Measurements from ENCODE around the gene THAP8. TPM values are rescaled to one million over a fixed set of nuclear protein-coding genes. Genes with fewer than 3 reads are reported as not detected.

The THAP8 gene
- total RNA-seq, 1 donor from 2014 or later, result 9.4 TPM

DNA sequence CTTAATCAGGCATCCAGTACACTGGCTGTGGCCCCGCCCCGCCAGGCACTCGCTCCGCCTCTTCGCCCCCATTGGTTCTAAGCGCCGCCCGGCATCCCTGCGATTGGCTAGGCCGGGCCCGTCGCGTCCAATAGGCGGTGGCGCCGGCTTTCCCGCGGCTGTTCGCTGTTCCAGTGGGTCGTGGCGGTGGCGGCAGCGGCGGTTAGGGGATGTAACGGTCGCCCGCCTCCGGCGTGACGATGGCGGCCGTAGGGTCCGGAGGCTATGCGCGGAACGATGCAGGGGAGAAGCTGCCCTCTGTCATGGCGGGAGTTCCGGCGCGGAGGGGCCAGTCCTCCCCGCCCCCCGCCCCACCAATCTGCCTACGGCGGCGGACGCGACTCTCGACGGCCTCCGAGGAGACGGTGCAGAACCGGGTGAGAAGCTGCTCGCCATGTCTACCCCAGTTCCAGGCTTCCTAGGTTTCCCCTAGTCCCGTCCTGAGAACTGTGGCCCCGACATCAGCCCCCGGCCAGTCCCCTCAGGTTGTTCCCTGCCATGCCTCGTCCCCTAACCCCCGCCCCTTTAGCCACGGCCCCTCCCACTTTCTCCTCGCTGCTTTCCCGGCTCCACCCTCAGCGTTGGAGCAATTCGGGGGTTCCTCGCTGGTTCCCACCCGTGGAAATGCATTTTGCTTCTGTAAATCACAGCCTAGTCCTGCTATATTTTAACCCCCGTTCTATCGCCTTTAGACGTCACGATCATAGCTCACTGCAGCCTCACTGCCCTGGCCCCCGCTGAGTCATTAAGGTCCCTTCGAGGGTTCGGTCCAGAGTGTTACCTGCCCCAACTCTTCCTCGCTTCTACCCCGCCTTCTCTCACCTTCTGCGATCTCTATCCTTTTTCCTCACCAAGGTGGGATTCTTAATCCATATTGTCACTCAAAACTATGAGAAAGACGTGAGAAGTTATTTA, 925 bp upstream of the THAP8 start, which contains the start of gene WDR62:
Gene WDR62, plus strand, starts transcription at position 165 of the 954 bp plus-strand sequence. Its CDS starts 75 bp downstream, at position 240.
- Mint-ChIP-seq H3K27ac (ENCODE audit: unreplicated experiment) (peak within 1 kb of the TSS; percentile 100), H3K4me1 (peaks cover 39% of the 10 kb centered on the region), H3K36me3 (ENCODE audit: low read depth) (peaks cover under 1% of the 10 kb centered on the region), H3K9me3 (no peaks in the 10 kb centered on the region), H3K27me3 (ENCODE audit: low read depth) (no peaks in the 10 kb centered on the region), H3K4me3 (peak within 1 kb of the TSS; percentile 96)
- peak; percentile 90 for DNase-seq (ENCODE audit: low read depth, low spot score)
- TF ChIP-seq, protein P1, sequence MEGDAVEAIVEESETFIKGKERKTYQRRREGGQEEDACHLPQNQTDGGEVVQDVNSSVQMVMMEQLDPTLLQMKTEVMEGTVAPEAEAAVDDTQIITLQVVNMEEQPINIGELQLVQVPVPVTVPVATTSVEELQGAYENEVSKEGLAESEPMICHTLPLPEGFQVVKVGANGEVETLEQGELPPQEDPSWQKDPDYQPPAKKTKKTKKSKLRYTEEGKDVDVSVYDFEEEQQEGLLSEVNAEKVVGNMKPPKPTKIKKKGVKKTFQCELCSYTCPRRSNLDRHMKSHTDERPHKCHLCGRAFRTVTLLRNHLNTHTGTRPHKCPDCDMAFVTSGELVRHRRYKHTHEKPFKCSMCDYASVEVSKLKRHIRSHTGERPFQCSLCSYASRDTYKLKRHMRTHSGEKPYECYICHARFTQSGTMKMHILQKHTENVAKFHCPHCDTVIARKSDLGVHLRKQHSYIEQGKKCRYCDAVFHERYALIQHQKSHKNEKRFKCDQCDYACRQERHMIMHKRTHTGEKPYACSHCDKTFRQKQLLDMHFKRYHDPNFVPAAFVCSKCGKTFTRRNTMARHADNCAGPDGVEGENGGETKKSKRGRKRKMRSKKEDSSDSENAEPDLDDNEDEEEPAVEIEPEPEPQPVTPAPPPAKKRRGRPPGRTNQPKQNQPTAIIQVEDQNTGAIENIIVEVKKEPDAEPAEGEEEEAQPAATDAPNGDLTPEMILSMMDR (conservative IDR thresholded peaks at IDR 0.05), result peak; percentile 4

DNA sequence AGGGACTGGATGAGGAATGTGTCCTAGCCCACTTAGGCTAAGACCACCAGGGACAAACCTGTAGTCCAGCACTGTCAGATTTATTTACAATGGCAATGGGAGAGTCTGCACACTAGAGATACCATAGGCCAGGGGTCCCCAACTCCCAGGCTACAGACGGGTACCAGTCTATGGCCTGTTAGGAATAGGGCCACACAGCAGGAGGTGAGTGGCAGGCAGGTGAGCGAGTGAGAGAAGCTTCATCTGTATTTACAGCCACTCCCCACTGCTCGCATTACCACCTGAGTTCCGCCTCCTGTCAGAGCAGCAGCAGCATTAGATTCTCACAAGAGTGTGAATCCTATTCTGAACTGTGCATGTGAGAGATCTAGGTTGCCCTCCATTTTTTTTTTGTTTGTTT, 2.4 kb downstream of the THAP8 start:
- H3K27ac Mint-ChIP-seq (ENCODE audit: unreplicated experiment), result peak overlapping the region; percentile 24
- no peaks in the 10 kb centered on the region for H3K9me3 Mint-ChIP-seq
- H3K4me1 Mint-ChIP-seq, result peaks cover 36% of the 10 kb centered on the region
- no peak for DNase-seq (ENCODE audit: low read depth, low spot score)
- no peaks in the 10 kb centered on the region for H3K27me3 Mint-ChIP-seq (ENCODE audit: low read depth)
- H3K4me3 Mint-ChIP-seq, result peak overlapping the region; percentile 72
- no peaks in the 10 kb centered on the region for H3K36me3 Mint-ChIP-seq (ENCODE audit: low read depth)
- TF ChIP-seq, protein P1 (conservative IDR thresholded peaks at IDR 0.05), result no peak

DNA sequence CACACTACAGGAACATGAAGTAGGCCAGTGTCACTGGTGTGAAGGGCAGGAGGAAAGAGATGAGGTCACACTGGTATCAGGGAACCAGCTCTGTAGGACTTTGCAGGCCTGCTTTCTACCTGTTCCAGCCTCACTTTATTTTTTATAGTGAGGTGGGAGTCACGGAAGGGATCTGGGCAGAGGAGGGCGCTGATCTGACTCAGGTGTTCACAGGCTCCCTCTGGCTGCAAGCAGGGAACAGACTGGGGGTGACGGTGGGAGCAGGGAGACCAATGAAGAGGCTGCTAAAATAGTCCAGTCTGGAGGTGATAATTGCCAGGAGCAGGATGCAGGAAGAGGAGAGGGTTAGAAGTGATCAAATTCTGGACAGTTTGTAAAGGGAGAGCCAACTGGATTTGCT, 2.8 kb downstream of the THAP8 start:
- H3K4me1 Mint-ChIP-seq, result peaks cover 32% of the 10 kb centered on the region
- no peaks in the 10 kb centered on the region for H3K27me3 Mint-ChIP-seq (ENCODE audit: low read depth)
- TF ChIP-seq, protein P1 (conservative IDR thresholded peaks at IDR 0.05), result no peak
- peak overlapping the region; percentile 72 for H3K4me3 Mint-ChIP-seq
- H3K27ac Mint-ChIP-seq (ENCODE audit: unreplicated experiment), result peak overlapping the region; percentile 24
- DNase-seq (ENCODE audit: low read depth, low spot score), result no peak
- peaks cover under 1% of the 10 kb centered on the region for H3K36me3 Mint-ChIP-seq (ENCODE audit: low read depth)
- no peaks in the 10 kb centered on the region for H3K9me3 Mint-ChIP-seq

DNA sequence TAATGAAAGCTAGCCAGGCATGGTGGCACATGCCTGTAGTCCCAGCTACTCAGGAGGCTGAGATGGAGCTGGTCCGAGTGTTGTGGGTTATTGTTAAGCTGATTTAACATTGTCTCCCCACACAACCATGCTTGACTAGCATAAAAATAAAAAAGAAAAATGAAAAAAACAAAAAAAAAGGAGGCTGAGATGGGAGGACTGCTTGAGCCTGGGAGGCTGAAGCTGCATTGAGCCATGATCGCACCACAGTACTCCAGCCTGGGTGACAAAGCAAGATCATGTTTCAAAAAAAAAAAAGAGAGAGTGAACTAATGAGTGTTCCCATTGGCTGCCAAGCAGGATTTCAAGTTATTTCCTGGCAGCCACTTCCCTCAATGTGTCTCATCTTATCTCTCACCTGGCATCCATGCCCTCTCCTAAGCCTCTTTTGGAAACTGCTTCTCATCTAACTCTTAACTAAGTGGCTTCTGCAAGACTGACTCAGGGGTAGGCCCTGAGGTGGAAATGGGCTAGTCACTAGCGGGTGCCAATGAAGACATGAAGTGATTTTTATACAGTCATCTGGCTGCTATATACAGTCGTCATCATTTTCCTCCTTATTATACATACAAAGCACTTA, 4.9 kb downstream of the THAP8 start:
- Mint-ChIP-seq H3K27ac (ENCODE audit: unreplicated experiment) (no peak overlapping the region), H3K27me3 (ENCODE audit: low read depth) (no peaks in the 10 kb centered on the region), H3K4me3 (no peak overlapping the region), H3K36me3 (ENCODE audit: low read depth) (peaks cover 3% of the 10 kb centered on the region), H3K4me1 (peaks cover 19% of the 10 kb centered on the region), H3K9me3 (no peaks in the 10 kb centered on the region)
- TF ChIP-seq, protein P1 (conservative IDR thresholded peaks at IDR 0.05), result no peak
- no peak for DNase-seq (ENCODE audit: low read depth, low spot score)

DNA sequence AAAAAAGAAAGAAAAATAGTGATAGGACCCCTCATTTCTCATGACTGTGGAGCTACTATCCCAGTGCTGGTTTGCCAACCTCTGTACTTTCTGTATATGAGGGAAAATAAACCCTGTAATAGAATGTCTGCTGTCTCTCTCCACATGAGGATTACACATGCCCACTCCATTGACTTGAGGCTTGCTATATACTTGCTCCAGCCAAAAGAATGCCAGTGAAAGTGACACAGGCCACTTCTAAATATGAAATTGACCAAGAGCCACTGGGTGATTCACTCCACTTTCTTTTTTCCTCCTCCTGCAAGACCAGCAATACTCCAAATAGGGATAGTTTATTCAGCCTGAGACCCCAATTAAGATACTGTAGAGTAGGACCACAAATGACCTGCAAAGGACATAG, 6.2 kb downstream of the THAP8 start:
- H3K36me3 Mint-ChIP-seq (ENCODE audit: low read depth), result peaks cover 3% of the 10 kb centered on the region
- H3K4me3 Mint-ChIP-seq, result peak overlapping the region; percentile 44
- H3K9me3 Mint-ChIP-seq, result no peaks in the 10 kb centered on the region
- H3K27me3 Mint-ChIP-seq (ENCODE audit: low read depth), result no peaks in the 10 kb centered on the region
- H3K27ac Mint-ChIP-seq (ENCODE audit: unreplicated experiment), result no peak overlapping the region
- peaks cover 9% of the 10 kb centered on the region for H3K4me1 Mint-ChIP-seq
- TF ChIP-seq, protein P1 (conservative IDR thresholded peaks at IDR 0.05), result no peak
- DNase-seq (ENCODE audit: low read depth, low spot score), result no peak

Data from neural crest cell (in vitro differentiated cells).